Endothelial cell of umbilical vein (primary cell): ENCODE data around the gene IQGAP1. TPM values are rescaled to one million over a fixed set of nuclear protein-coding genes. Genes with fewer than 3 reads are reported as not detected.

Experiments
- BruUV-seq: library from RNA; stranded (reverse); fragments of 400-500 nt; replicated peaks from 2 replicates; lab custom pipeline; 2021; lab: Mats Ljungman, UMichigan
- CTCF ChIA-PET: fragments of 300-600, 350-600 bp; sonication (Branson Sonifier 250); formaldehyde crosslinking; loops from one replicate; lab custom pipeline; 2021; ENCODE audit warnings: antibody characterized with exemption, inconsistent platforms; lab: Charles Lee
- POLR2A ChIA-PET: fragments of 300-600, 350-600 bp; sonication (Branson Sonifier 250); formaldehyde crosslinking; loops from one replicate; lab custom pipeline; 2021; ENCODE audit warnings: antibody characterized with exemption, inconsistent platforms; lab: Charles Lee
- DNase-seq: peaks from one replicate; pipeline ENCODE4 v3.0.0-alpha.2; 2011; ENCODE audit warnings: low read depth, low spot score
- FAIRE-seq: peaks from 2 replicates; lab custom pipeline; 2011; peaks lifted over from hg19 to GRCh38; lab: Jason Lieb, UNC
- H2AFZ ChIP-seq: 2 replicates; pipeline ENCODE4 v1.6.0; 2012; ENCODE audit warnings: low read depth, low read length, control low read depth, inconsistent platforms
- H3K27ac ChIP-seq: 2 replicates; pipeline ENCODE4 v1.5.1; 2011; ENCODE audit warnings: low read depth, mild to moderate bottlenecking, control low read depth, low read length, moderate library complexity; ENCODE audit not compliant: insufficient read depth
- H3K27me3 ChIP-seq, 2 experiments: 2 replicates each; pipeline versions ENCODE4 v1.6.0 to v1.6.1; 2011; ENCODE audit warnings: low read length in 2 of 2, mixed read lengths in 1 of 2; ENCODE audit not compliant: control insufficient read depth in 2 of 2, insufficient read depth in 2 of 2
- H3K36me3 ChIP-seq, 2 experiments: 2 replicates in 1 of 2; 3 replicates in 1 of 2; pipeline ENCODE4 v1.5.1; 2011; ENCODE audit warnings: low read length in 2 of 2, mild to moderate bottlenecking in 1 of 2, moderate library complexity in 1 of 2; ENCODE audit not compliant: control insufficient read depth in 2 of 2, insufficient read depth in 2 of 2; ENCODE audit errors: extremely low read depth in 1 of 2
- H3K4me1 ChIP-seq: 3 replicates; pipeline ENCODE4 v1.5.1; 2011; ENCODE audit warnings: mild to moderate bottlenecking, low read length; ENCODE audit not compliant: control insufficient read depth, insufficient read depth; ENCODE audit errors: extremely low read depth
- H3K4me2 ChIP-seq: 2 replicates; pipeline ENCODE4 v1.6.1; 2011; ENCODE audit warnings: low read length, control low read depth, mixed read lengths; ENCODE audit not compliant: insufficient read depth
- H3K4me3 ChIP-seq, 3 experiments: fragments of 200-600 bp in 1 of 3; sonication (generic), shearing (Covaris generic) in 1 of 3; replicated peaks in 1 of 3; 2 replicates each; pipeline ENCODE4 v1.5.1; 2011 to 2016; ENCODE audit warnings: control low read depth in 3 of 3, low read length in 3 of 3, mild to moderate bottlenecking in 2 of 3, inconsistent platforms in 1 of 3, low read depth in 1 of 3, moderate library complexity in 1 of 3; ENCODE audit not compliant: insufficient read depth in 1 of 3
- H3K79me2 ChIP-seq: 2 replicates; pipeline ENCODE4 v1.6.0; 2012; ENCODE audit warnings: low read length, inconsistent platforms; ENCODE audit not compliant: control insufficient read depth, insufficient read depth
- H3K9ac ChIP-seq: replicated peaks from 2 replicates; pipeline ENCODE3; 2011; ENCODE audit warnings: low read length, control low read depth; ENCODE audit not compliant: insufficient read depth; ENCODE audit errors: extremely low read depth
- H3K9me1 ChIP-seq: replicated peaks from 3 replicates; pipeline ENCODE4 v1.6.0; 2011; ENCODE audit warnings: mild to moderate bottlenecking, low read length; ENCODE audit not compliant: control insufficient read depth, insufficient read depth; ENCODE audit errors: extremely low read depth
- H3K9me3 ChIP-seq: replicated peaks from 2 replicates; pipeline ENCODE4 v1.5.1; 2012; ENCODE audit warnings: low read length, inconsistent platforms; ENCODE audit not compliant: control insufficient read depth, insufficient read depth
- H4K20me1 ChIP-seq: replicated peaks from 2 replicates; pipeline ENCODE3; 2011; ENCODE audit warnings: mild to moderate bottlenecking, low read length; ENCODE audit not compliant: control insufficient read depth, insufficient read depth; ENCODE audit errors: extremely low read depth
- EZH2 ChIP-seq: IDR thresholded peaks from 2 replicates; pipeline ENCODE4 v1.6.1; 2012; ENCODE audit warnings: borderline replicate concordance, low read depth, mild to moderate bottlenecking, moderate library complexity, low read length, inconsistent platforms; ENCODE audit not compliant: severe bottlenecking
- FOS ChIP-seq: IDR thresholded peaks from 2 replicates; pipeline ENCODE4 v1.6.1; 2011; ENCODE audit warnings: mild to moderate bottlenecking, low read length, moderate library complexity, borderline replicate concordance; ENCODE audit not compliant: insufficient read depth
- GATA2 ChIP-seq: IDR thresholded peaks from 2 replicates; pipeline ENCODE4 v1.7.0; 2011; ENCODE audit warnings: low read depth, mild to moderate bottlenecking, moderate library complexity, mixed read lengths, low read length; ENCODE audit not compliant: insufficient read length, insufficient read depth
- JUN ChIP-seq: IDR thresholded peaks from 2 replicates; pipeline ENCODE4 v1.6.1; 2011; ENCODE audit warnings: borderline replicate concordance, low read depth; ENCODE audit not compliant: insufficient read length, insufficient read depth
- MYC ChIP-seq: IDR thresholded peaks from one replicate; pipeline ENCODE4 v1.6.1; 2011; ENCODE audit warnings: mild to moderate bottlenecking, low read depth, low read length
- POLR2A ChIP-seq: IDR thresholded peaks from 2 replicates; pipeline ENCODE4 v1.6.1; 2012; ENCODE audit warnings: low read depth, mild to moderate bottlenecking, control low read depth, low read length
- POLR2AphosphoS5 ChIP-seq: IDR thresholded peaks from 2 replicates; pipeline ENCODE4 v1.6.1; 2012; ENCODE audit warnings: low read depth, mild to moderate bottlenecking, control low read depth, low read length, moderate library complexity; ENCODE audit not compliant: insufficient read depth
- dilution Hi-C: fragments of 300-500 bp; cut with MboI; formaldehyde crosslinking; loops from one replicate; pipeline ENCODE4 v1.15.0; 2019; ENCODE audit warnings: low sequenced_read_pairs; ENCODE audit not compliant: extremely low pct_ligation_motif_present
- intact Hi-C: fragments of 100-400 bp; cut with micrococcal nuclease; formaldehyde crosslinking; loops from one replicate; pipeline ENCODE4 v1.10.0; 2022
- polyA plus RNA-seq, 4 experiments: library from polyadenylated mRNA; depleted of rRNA in 3 of 4; stranded (reverse) in 3 of 4; unstranded in 1 of 4; fragments of >200 nt; gene quantifications; 2 replicates each; pipeline versions ENCODE4 v1.2.1 to v1.2.3, GENCODE V29; 2011 to 2012; ENCODE audit warnings: missing spikeins in 1 of 4
- total RNA-seq: library from RNA; stranded (reverse); gene quantifications from 2 replicates; pipeline ENCODE4 v1.2.3, GENCODE V29; 2021
- TF ChIP-seq, protein P1 (sequence below): IDR thresholded peaks from 2 replicates; pipeline ENCODE4 v1.6.1; 2011; ENCODE audit not compliant: insufficient read depth, insufficient read length
- TF ChIP-seq, protein P2 (sequence below), 2 donors: IDR thresholded peaks; 1 replicate in 1 of 2; 2 replicates in 1 of 2; pipeline ENCODE4 v1.5.1; 2011; ENCODE audit warnings: low read length in 2 of 2, mild to moderate bottlenecking in 2 of 2, moderate library complexity in 2 of 2, control low read depth in 1 of 2, inconsistent platforms in 1 of 2, low read depth in 1 of 2; ENCODE audit not compliant: insufficient read depth in 1 of 2; ENCODE audit errors: extremely low read depth in 1 of 2

The IQGAP1 gene
- total and polyA plus RNA-seq, 2 donors (not counting 3 experiments of a cell fraction or from before 2014, with no cell fraction given), result 82.2 to 258 TPM

DNA sequence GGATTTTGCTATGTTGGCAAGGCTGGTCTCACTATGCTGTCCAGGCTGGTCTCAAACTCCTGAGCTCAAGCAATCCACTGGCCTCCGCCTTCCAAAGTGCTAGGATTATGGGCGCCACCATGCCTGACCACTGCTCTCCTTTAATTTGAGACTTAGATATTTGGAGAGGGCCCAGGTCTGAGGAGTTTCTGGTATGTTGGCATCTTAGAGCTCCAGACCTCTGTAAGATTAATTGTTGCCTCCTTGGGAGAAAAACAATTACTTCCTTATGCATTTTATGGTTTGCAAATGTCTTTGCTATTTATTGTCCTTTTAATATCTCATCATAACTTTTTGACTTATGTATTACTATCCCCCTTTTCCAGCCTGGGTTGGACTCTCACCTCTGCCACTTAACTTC lies 33.1 kb upstream of the IQGAP1 start:
- Histone ChIP-seq H3K4me1 (peaks cover 5% of the 10 kb centered on the region), H3K4me2 (no peak overlapping the region), H3K4me3 (no peak overlapping the region), H2AFZ (no peak overlapping the region), H3K27me3 (no peaks in the 10 kb centered on the region), H3K9me1 (no peaks in the 10 kb centered on the region), H3K36me3 (no peaks in the 10 kb centered on the region), H3K9ac (no peak overlapping the region), H3K27ac (no peak overlapping the region), H4K20me1 (no peaks in the 10 kb centered on the region), H3K79me2 (no peaks in the 10 kb centered on the region), H3K9me3 (no peaks in the 10 kb centered on the region)
- no peak for FAIRE-seq
- TF ChIP-seq GATA2 (no peak), EZH2 (no peak), FOS (no peak), JUN (no peak), MYC (no peak), POLR2AphosphoS5 (no peak), POLR2A (no peak)
- TF ChIP-seq, protein P1, sequence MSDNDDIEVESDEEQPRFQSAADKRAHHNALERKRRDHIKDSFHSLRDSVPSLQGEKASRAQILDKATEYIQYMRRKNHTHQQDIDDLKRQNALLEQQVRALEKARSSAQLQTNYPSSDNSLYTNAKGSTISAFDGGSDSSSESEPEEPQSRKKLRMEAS, result no peak
- TF ChIP-seq, protein P2, sequence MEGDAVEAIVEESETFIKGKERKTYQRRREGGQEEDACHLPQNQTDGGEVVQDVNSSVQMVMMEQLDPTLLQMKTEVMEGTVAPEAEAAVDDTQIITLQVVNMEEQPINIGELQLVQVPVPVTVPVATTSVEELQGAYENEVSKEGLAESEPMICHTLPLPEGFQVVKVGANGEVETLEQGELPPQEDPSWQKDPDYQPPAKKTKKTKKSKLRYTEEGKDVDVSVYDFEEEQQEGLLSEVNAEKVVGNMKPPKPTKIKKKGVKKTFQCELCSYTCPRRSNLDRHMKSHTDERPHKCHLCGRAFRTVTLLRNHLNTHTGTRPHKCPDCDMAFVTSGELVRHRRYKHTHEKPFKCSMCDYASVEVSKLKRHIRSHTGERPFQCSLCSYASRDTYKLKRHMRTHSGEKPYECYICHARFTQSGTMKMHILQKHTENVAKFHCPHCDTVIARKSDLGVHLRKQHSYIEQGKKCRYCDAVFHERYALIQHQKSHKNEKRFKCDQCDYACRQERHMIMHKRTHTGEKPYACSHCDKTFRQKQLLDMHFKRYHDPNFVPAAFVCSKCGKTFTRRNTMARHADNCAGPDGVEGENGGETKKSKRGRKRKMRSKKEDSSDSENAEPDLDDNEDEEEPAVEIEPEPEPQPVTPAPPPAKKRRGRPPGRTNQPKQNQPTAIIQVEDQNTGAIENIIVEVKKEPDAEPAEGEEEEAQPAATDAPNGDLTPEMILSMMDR (IDR thresholded peaks at IDR 0.05; ENCODE audit: extremely low read depth in 1 of 2, insufficient read depth in 1 of 2, low read depth in 1 of 2, low read length in 2 of 2), result no peak
- no TSS peak for BruUV-seq
- intact Hi-C loops (no loop called here), dilution Hi-C loops (no loop called here)
- DNase-seq, result no peak
- ChIA-PET CTCF (interaction anchor here (1.4 kb wide), 1 partner anchor 34 kb away, joined by 5 read pairs; no protein-coding TSS in a partner anchor), POLR2A (no interaction called here)
